Activated T-cell treated with anti-CD3 and anti-CD28 coated beads, Interleukin-2, amount 50 U/mL, for 24 hours (primary cell): ENCODE measurements around the gene GNLY.
"Not testable (repeated sequence)": the region's sequence is repeated elsewhere in the genome, so short reads cannot be mapped to it uniquely, and the experiment has no call there.

Experiments
- DNase-seq: peaks from one replicate; pipeline ENCODE4 v3.0.0-alpha.2; 2020
- H3K27ac Mint-ChIP-seq: 2 replicates; pipeline ENCODE4 v1.8.0; 2020; ENCODE audit warnings: mild to moderate bottlenecking, mixed read lengths
- H3K27me3 Mint-ChIP-seq: 2 replicates; pipeline ENCODE4 v1.8.0; 2020; ENCODE audit warnings: mixed read lengths
- H3K36me3 Mint-ChIP-seq: 2 replicates; pipeline ENCODE4 v1.8.0; 2020; ENCODE audit warnings: low read depth, mixed read lengths
- H3K4me1 Mint-ChIP-seq: 2 replicates; pipeline ENCODE4 v1.8.0; 2020; ENCODE audit warnings: low read depth, mixed read lengths
- H3K4me3 Mint-ChIP-seq: 2 replicates; pipeline ENCODE4 v1.8.0; 2020; ENCODE audit warnings: mild to moderate bottlenecking, moderate library complexity, mixed read lengths
- H3K9me3 Mint-ChIP-seq: 2 replicates; pipeline ENCODE4 v1.8.0; 2020; ENCODE audit warnings: mixed read lengths

GNLY gene

DNA sequence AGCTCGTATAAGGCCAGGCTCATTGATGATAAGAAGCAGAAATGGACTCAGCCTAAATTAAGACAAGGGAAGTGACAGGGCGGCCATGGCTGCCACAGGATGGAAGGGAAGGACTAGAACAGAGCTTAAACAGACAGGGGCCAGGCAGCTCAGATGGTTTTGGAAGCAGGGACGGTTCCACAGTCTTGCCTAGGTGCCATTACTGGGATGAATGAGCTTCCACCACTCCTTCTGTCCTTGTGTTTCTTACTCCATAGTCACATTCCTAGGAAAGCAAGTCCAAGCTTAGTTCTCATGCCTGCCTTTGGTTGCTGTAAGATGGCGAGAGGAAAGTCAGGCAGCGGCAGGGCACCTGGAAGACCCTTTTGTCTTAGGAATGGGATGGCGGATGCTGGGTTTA lies 11.9 kb downstream of the GNLY start:
- Mint-ChIP-seq H3K4me3 (no peak overlapping the region), H3K4me1 (peaks cover 31% of the 10 kb centered on the region), H3K36me3 (no peaks in the 10 kb centered on the region), H3K27ac (no peak overlapping the region), H3K27me3 (peaks cover 9% of the 10 kb centered on the region), H3K9me3 (no peaks in the 10 kb centered on the region)
- no peak for DNase-seq

GRCh38 chr2:85706599-85707296 lies 12.6 kb downstream of the GNLY start:
- H3K4me1 Mint-ChIP-seq = peaks cover 28% of the 10 kb centered on the region
- H3K4me3 Mint-ChIP-seq = no peak overlapping the region
- H3K36me3 Mint-ChIP-seq = no peaks in the 10 kb centered on the region
- no peaks in the 10 kb centered on the region for H3K9me3 Mint-ChIP-seq
- H3K27me3 Mint-ChIP-seq = peaks cover 13% of the 10 kb centered on the region
- H3K27ac Mint-ChIP-seq = no peak overlapping the region
- DNase-seq = no peak

GRCh38 chr2:85707304-85707703 lies 13.1 kb downstream of the GNLY start:
- no peak overlapping the region for H3K27ac Mint-ChIP-seq
- peaks cover 23% of the 10 kb centered on the region for H3K4me1 Mint-ChIP-seq
- H3K4me3 Mint-ChIP-seq = no peak overlapping the region
- no peaks in the 10 kb centered on the region for H3K9me3 Mint-ChIP-seq
- no peaks in the 10 kb centered on the region for H3K36me3 Mint-ChIP-seq
- DNase-seq = no peak
- peaks cover 13% of the 10 kb centered on the region for H3K27me3 Mint-ChIP-seq

DNA sequence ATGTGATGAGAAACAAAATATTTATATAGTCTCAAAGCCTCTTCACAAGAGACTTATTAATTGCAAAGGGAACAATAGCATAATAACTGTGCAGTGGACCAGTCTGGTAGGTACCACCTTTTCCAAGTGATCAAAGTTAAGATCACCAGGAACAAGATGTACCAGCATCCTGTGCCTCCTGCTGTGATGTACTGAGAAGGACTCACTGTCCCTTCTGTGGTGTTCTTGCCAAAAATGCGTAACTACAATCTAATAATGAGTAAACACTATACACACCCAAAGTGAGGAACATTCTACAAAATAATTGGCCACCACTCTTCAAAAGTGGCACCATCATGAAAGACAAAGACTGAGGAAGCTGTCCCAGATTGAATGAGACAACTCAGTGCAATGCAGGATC lies 14.5 kb downstream of the GNLY start:
- no peak for DNase-seq
- Mint-ChIP-seq H3K9me3 (no peaks in the 10 kb centered on the region), H3K4me1 (peaks cover 13% of the 10 kb centered on the region), H3K27me3 (peaks cover 13% of the 10 kb centered on the region), H3K4me3 (no peak overlapping the region), H3K27ac (no peak overlapping the region), H3K36me3 (no peaks in the 10 kb centered on the region)

- DNase-seq = no peak
- no peak overlapping the region for H3K4me3 Mint-ChIP-seq
These were observed 15.2 kb downstream of the GNLY start for GRCh38 chr2:85709401-85709811.

GRCh38 chr2:85710687-85711577 lies 16.8 kb downstream of the GNLY start:
- peaks cover 9% of the 10 kb centered on the region for H3K4me1 Mint-ChIP-seq
- H3K27me3 Mint-ChIP-seq = peaks cover 13% of the 10 kb centered on the region
- no peak overlapping the region for H3K27ac Mint-ChIP-seq
- no peaks in the 10 kb centered on the region for H3K36me3 Mint-ChIP-seq
- H3K9me3 Mint-ChIP-seq = no peaks in the 10 kb centered on the region
- DNase-seq = no peak
- no peak overlapping the region for H3K4me3 Mint-ChIP-seq

More at GRCh38 chr2:85709401-85709811, 15.2 kb downstream of the GNLY start:
- H3K9me3 Mint-ChIP-seq = no peaks in the 10 kb centered on the region
- peaks cover 16% of the 10 kb centered on the region for H3K4me1 Mint-ChIP-seq
- peaks cover 13% of the 10 kb centered on the region for H3K27me3 Mint-ChIP-seq
- no peak overlapping the region for H3K27ac Mint-ChIP-seq
- H3K36me3 Mint-ChIP-seq = no peaks in the 10 kb centered on the region

GRCh38 chr2:85711578-85712060 lies 17.5 kb downstream of the GNLY start:
- no peaks in the 10 kb centered on the region for H3K9me3 Mint-ChIP-seq
- peaks cover 13% of the 10 kb centered on the region for H3K27me3 Mint-ChIP-seq
- DNase-seq = no peak
- no peaks in the 10 kb centered on the region for H3K36me3 Mint-ChIP-seq
- H3K4me1 Mint-ChIP-seq = peaks cover 9% of the 10 kb centered on the region
- H3K27ac Mint-ChIP-seq = no peak overlapping the region
- H3K4me3 Mint-ChIP-seq = no peak overlapping the region

DNA sequence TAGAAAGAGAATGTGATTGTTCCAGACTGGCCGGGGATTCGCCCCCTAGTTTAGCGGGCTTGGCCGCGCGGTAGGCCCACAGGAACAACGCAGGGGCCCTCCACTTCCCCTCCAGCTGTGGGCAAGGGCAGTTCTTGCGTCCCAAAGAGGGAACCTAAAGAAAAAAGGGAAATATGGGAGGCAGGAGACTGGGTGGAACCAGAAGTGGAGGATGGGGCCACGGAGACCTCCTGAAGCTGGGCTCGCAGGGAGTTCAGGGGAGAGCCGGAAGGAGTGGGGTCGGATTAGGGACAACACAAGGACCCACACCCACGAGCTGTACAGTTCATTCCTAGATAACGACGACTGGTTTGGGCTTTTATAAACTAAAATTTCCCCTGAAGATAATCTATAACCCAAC lies 18.2 kb downstream of the GNLY start:
- Mint-ChIP-seq H3K4me3 (no peak overlapping the region), H3K27ac (no peak overlapping the region), H3K27me3 (peaks cover 10% of the 10 kb centered on the region), H3K9me3 (no peaks in the 10 kb centered on the region), H3K36me3 (no peaks in the 10 kb centered on the region), H3K4me1 (peaks cover 5% of the 10 kb centered on the region)
- no peak for DNase-seq

GRCh38 chr2:85712849-85713612 lies 18.9 kb downstream of the GNLY start:
- Mint-ChIP-seq H3K9me3 (no peaks in the 10 kb centered on the region), H3K4me3 (no peak overlapping the region), H3K27me3 (peaks cover 8% of the 10 kb centered on the region), H3K36me3 (no peaks in the 10 kb centered on the region), H3K27ac (no peak overlapping the region), H3K4me1 (peaks cover 4% of the 10 kb centered on the region)
- no peak for DNase-seq

DNA sequence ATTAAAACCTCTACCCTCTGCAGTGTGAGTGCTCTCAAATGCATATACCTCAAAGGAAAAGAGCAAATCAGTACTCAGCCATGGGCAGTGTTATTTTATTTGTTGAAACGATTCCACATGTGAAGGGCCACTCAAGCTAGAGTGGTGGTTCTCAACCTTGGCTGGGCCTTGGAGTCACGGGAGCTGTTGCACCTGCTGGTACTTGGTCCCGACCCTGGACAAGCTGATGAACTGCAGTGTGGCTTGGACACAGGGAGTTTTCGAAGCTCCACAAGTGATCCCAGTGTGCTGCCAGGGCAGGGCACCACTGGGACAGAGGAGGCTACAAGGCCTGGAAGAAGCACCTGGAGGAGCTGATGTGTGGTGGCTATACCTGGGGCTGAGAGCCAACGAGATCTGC lies 19.7 kb downstream of the GNLY start:
- Mint-ChIP-seq H3K4me1 (peaks cover 4% of the 10 kb centered on the region), H3K27me3 (peaks cover 8% of the 10 kb centered on the region), H3K9me3 (no peaks in the 10 kb centered on the region), H3K36me3 (no peaks in the 10 kb centered on the region), H3K4me3 (no peak overlapping the region), H3K27ac (no peak overlapping the region)
- DNase-seq = no peak

GRCh38 chr2:85714421-85714820 lies 20.3 kb downstream of the GNLY start:
- H3K9me3 Mint-ChIP-seq, H3K4me1 Mint-ChIP-seq, H3K27ac Mint-ChIP-seq, DNase-seq, H3K36me3 Mint-ChIP-seq, H3K27me3 Mint-ChIP-seq, H3K4me3 Mint-ChIP-seq: not testable (repeated sequence)

- H3K27ac Mint-ChIP-seq = no peak overlapping the region
These were observed 20.7 kb downstream of the GNLY start for GRCh38 chr2:85714841-85715240.

GRCh38 chr2:85716346-85716914 lies 22.3 kb downstream of the GNLY start:
- Mint-ChIP-seq H3K27ac (no peak overlapping the region), H3K9me3 (no peaks in the 10 kb centered on the region), H3K4me1 (peaks cover 4% of the 10 kb centered on the region), H3K4me3 (no peak overlapping the region), H3K36me3 (no peaks in the 10 kb centered on the region), H3K27me3 (peaks cover 7% of the 10 kb centered on the region)
- DNase-seq = no peak

More at GRCh38 chr2:85714841-85715240, 20.7 kb downstream of the GNLY start:
- no peak for DNase-seq
- Mint-ChIP-seq H3K9me3 (no peaks in the 10 kb centered on the region), H3K4me1 (peaks cover 4% of the 10 kb centered on the region), H3K36me3 (no peaks in the 10 kb centered on the region), H3K4me3 (no peak overlapping the region), H3K27me3 (peaks cover 8% of the 10 kb centered on the region)

GRCh38 chr2:85717308-85718008 lies 23.3 kb downstream of the GNLY start:
- Mint-ChIP-seq H3K9me3 (no peaks in the 10 kb centered on the region), H3K27me3 (peaks cover 4% of the 10 kb centered on the region), H3K4me3 (no peak overlapping the region), H3K27ac (no peak overlapping the region), H3K36me3 (no peaks in the 10 kb centered on the region), H3K4me1 (peaks cover 4% of the 10 kb centered on the region)
- no peak for DNase-seq
